DMS 273 (cell line): ENCODE results near the gene ZSCAN2.

ENCODE experiments used
- DNase-seq: peaks from one replicate; lab custom pipeline; 2025; ENCODE audit not compliant: unreplicated experiment; lab: John Stamatoyannopoulos, UW

The ZSCAN2 gene

DNA sequence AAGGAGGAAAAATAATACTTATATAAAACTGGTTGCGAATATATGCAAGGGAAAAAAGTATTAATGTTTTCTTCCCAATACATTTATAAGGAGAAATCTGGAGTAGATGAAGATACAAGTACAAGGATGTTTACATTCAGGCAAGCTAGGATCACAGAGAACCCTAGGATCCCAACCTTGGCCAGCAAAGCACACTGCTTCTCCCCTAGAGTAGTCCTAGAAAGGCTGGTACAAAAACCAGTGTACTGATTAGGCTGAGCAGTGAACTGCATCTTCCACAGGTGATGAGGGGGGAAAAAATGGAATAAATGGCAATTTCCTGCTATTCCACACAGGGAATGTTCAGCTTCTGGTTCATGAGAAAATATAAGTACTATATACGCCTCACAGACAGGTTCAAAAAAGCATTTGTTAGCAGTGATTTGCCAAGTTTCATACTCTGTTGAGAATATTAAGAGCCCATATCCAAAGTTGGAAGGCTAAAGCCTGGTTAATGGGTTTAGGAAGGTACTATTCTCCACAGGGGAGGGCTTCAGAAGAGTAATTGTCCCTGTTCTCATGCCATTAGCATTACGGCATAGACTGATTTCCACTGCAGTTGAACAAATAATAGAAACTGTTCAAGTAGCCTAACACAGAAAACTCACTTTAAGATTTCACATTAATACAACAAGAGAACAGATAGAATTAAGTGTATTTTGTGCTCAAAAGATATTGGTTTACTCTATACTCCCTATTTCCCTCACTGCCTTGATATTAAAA, 67.6 kb downstream of the ZSCAN2 start:
- no peak for DNase-seq

GRCh38 chr15:84669726-84670125, 68.9 kb downstream of the ZSCAN2 start:
- no peak for DNase-seq

GRCh38 chr15:84671211-84671610, 70.4 kb downstream of the ZSCAN2 start:
- no peak for DNase-seq
